ENCODE measurements around the gene C4B. TPM values are rescaled to one million over a fixed set of nuclear protein-coding genes. Genes with fewer than 3 reads are reported as not detected.
A peak's percentile ranks its signal among the peaks of the same experiment; 100 is the strongest.

C4B gene
- total and polyA plus RNA-seq, 9 of the 15 experiments (the other 6 are each of a cell fraction or from before 2014, with no cell fraction given): 0.32 to 8.8 (median 5.4) TPM

GRCh38 chr6:31969712-31970603, 44.6 kb upstream of the C4B start (continued):
- TF ChIP-seq ELK3 (CRISPR knock-in tag; IDR thresholded peaks at IDR 0.05) (no peak), ATF2 (CRISPR knock-in tag; IDR thresholded peaks at IDR 0.05) (no peak), SIN3B (IDR thresholded peaks at IDR 0.05; ENCODE audit: low read depth) (no peak), ZNF165 (CRISPR knock-in tag; IDR thresholded peaks at IDR 0.05; ENCODE audit: borderline replicate concordance) (no peak), FOXA1 (IDR thresholded peaks at IDR 0.05; ENCODE audit: borderline replicate concordance) (no peak), CBX5 (IDR thresholded peaks at IDR 0.05; ENCODE audit: borderline replicate concordance, low read depth) (no peak), ZNF197 (CRISPR knock-in tag; IDR thresholded peaks at IDR 0.05; ENCODE audit: low read depth) (no peak), BACH1 (tag; IDR thresholded peaks at IDR 0.05) (peak; percentile 76; the same call in 1 of the 2 replicates), SETDB1 (IDR thresholded peaks at IDR 0.05; ENCODE audit: low read length) (no peak), PRDM10 (IDR thresholded peaks at IDR 0.05; ENCODE audit: partially characterized antibody) (peak; percentile 34), ZBTB7A (IDR thresholded peaks at IDR 0.05; ENCODE audit: borderline replicate concordance, control insufficient read depth, low read depth, low read length) (peak; percentile 80; the same call in 1 of the 2 replicates), AFF4 (CRISPR knock-in tag; IDR thresholded peaks at IDR 0.05) (no peak), TARDBP (IDR thresholded peaks at IDR 0.05) (no peak), TCF7L2 (IDR thresholded peaks at IDR 0.05; ENCODE audit: low read depth, low read length) (no peak), IFI16 (CRISPR knock-in tag; IDR thresholded peaks at IDR 0.05) (no peak), PHB (CRISPR knock-in tag; IDR thresholded peaks at IDR 0.05) (no peak), ZNF347 (CRISPR knock-in tag; IDR thresholded peaks at IDR 0.05; ENCODE audit: low read depth) (no peak)

Data from K562 (cell line).